HG03442 (cell line): ENCODE data around the gene NR4A3.
"Not testable (repeated sequence)": the region's sequence is repeated elsewhere in the genome, so short reads cannot be mapped to it uniquely, and the experiment has no call there.

Experiments used
- ATAC-seq: cut with Tn5 transposase; IDR thresholded peaks from one replicate; pipeline ENCODE4 v1.9.1; 2021; ENCODE audit warnings: mild to moderate bottlenecking, moderate library complexity; ENCODE audit not compliant: unreplicated experiment

Gene NR4A3

GRCh38 chr9:99832558-99832864, 10.8 kb downstream of the NR4A3 start:
- no peak for ATAC-seq

- no peak for ATAC-seq
Measured at GRCh38 chr9:99833735-99834134, 12.1 kb downstream of the NR4A3 start.

- no peak for ATAC-seq
Measured at GRCh38 chr9:99834474-99834873, 12.8 kb downstream of the NR4A3 start.

GRCh38 chr9:99835142-99835541, 13.5 kb downstream of the NR4A3 start:
- no peak for ATAC-seq

- ATAC-seq: no peak
Measured at GRCh38 chr9:99835581-99835980, 13.9 kb downstream of the NR4A3 start.

- no peak for ATAC-seq
Measured at GRCh38 chr9:99840072-99840471, 18.4 kb downstream of the NR4A3 start.

GRCh38 chr9:99845063-99845462, 23.4 kb downstream of the NR4A3 start:
- ATAC-seq: no peak

GRCh38 chr9:99848447-99848846, 26.8 kb downstream of the NR4A3 start:
- no peak for ATAC-seq

- peak; percentile 18 for ATAC-seq
Measured at GRCh38 chr9:99850736-99851499, 29.2 kb downstream of the NR4A3 start.

GRCh38 chr9:99851500-99851822, 29.8 kb downstream of the NR4A3 start:
- peak; percentile 94 for ATAC-seq

GRCh38 chr9:99852617-99853016, 30.9 kb downstream of the NR4A3 start:
- peak; percentile 38 for ATAC-seq

GRCh38 chr9:99855467-99856176, 33.9 kb downstream of the NR4A3 start:
- ATAC-seq: no peak

- not testable (repeated sequence) for ATAC-seq
Measured at GRCh38 chr9:99857576-99857975, 35.9 kb downstream of the NR4A3 start.

- ATAC-seq: no peak
Measured at GRCh38 chr9:99858087-99858486, 36.4 kb downstream of the NR4A3 start.

GRCh38 chr9:99859243-99859980, 37.7 kb downstream of the NR4A3 start:
- ATAC-seq: no peak

- ATAC-seq: no peak
Measured at GRCh38 chr9:99860266-99860665, 38.6 kb downstream of the NR4A3 start.

GRCh38 chr9:99863955-99864354, 42.3 kb downstream of the NR4A3 start:
- no peak for ATAC-seq

- no peak for ATAC-seq
Measured at GRCh38 chr9:99866398-99866797, 44.7 kb downstream of the NR4A3 start.

GRCh38 chr9:99867536-99867935, 45.9 kb downstream of the NR4A3 start:
- ATAC-seq: peak; percentile 25

- ATAC-seq: peak; percentile 57
Measured at GRCh38 chr9:99867968-99868367, 46.3 kb downstream of the NR4A3 start.

- ATAC-seq: peak; percentile 77
Measured at GRCh38 chr9:99868845-99869244, 47.2 kb downstream of the NR4A3 start.

GRCh38 chr9:99870126-99870525, 48.4 kb downstream of the NR4A3 start:
- no peak for ATAC-seq
